GM21381 (cell line): Measurements from ENCODE around the gene LTBP1.

ENCODE experiments used
- ATAC-seq: cut with Tn5 transposase; IDR thresholded peaks from one replicate; pipeline ENCODE4 v1.9.1; 2021; ENCODE audit warnings: mild to moderate bottlenecking, moderate library complexity; ENCODE audit not compliant: unreplicated experiment

The LTBP1 gene

GRCh38 chr2:33288011-33288410 is 341.3 kb downstream of the LTBP1 start:
- ATAC-seq: no peak

- no peak for ATAC-seq
Observed at GRCh38 chr2:33289961-33290360, 343.2 kb downstream of the LTBP1 start.

GRCh38 chr2:33291278-33292013 is 344.7 kb downstream of the LTBP1 start:
- no peak for ATAC-seq

- ATAC-seq: no peak
Observed at GRCh38 chr2:33292063-33292462, 345.3 kb downstream of the LTBP1 start.

- ATAC-seq: no peak
Observed at GRCh38 chr2:33292981-33293595, 346.3 kb downstream of the LTBP1 start.

- no peak for ATAC-seq
Observed at GRCh38 chr2:33298233-33298632, 351.5 kb downstream of the LTBP1 start.

GRCh38 chr2:33301355-33301754 is 354.6 kb downstream of the LTBP1 start:
- no peak for ATAC-seq

- ATAC-seq: no peak
Observed at GRCh38 chr2:33302348-33302747, 355.6 kb downstream of the LTBP1 start.

GRCh38 chr2:33304032-33304864 is 357.5 kb downstream of the LTBP1 start:
- no peak for ATAC-seq

- ATAC-seq: no peak
Observed at GRCh38 chr2:33307659-33308270, 361.0 kb downstream of the LTBP1 start.

- no peak for ATAC-seq
Observed at GRCh38 chr2:33312355-33312754, 365.6 kb downstream of the LTBP1 start.

- no peak for ATAC-seq
Observed at GRCh38 chr2:33313039-33313438, 366.3 kb downstream of the LTBP1 start.

GRCh38 chr2:33314541-33314940 is 367.8 kb downstream of the LTBP1 start:
- ATAC-seq: no peak

- ATAC-seq: no peak
Observed at GRCh38 chr2:33316328-33316727, 369.6 kb downstream of the LTBP1 start.

GRCh38 chr2:33317369-33318007 is 370.7 kb downstream of the LTBP1 start:
- ATAC-seq: no peak

GRCh38 chr2:33318456-33318855 is 371.7 kb downstream of the LTBP1 start:
- no peak for ATAC-seq

- ATAC-seq: no peak
Observed at GRCh38 chr2:33320573-33320972, 373.8 kb downstream of the LTBP1 start.

- peak; percentile 52 for ATAC-seq
Observed at GRCh38 chr2:33321236-33321771, 374.6 kb downstream of the LTBP1 start.

- no peak for ATAC-seq
Observed at GRCh38 chr2:33321876-33322483, 375.2 kb downstream of the LTBP1 start.

GRCh38 chr2:33322612-33323011 is 375.9 kb downstream of the LTBP1 start:
- no peak for ATAC-seq
